ENCODE results near the gene CACNB2. TPM values are rescaled to one million over a fixed set of nuclear protein-coding genes. Genes with fewer than 3 reads are reported as not detected.

Gene CACNB2
- total and polyA plus RNA-seq, 2 donors (not counting 3 experiments of a cell fraction or from before 2014, with no cell fraction given), result not detected

- CTCF ChIA-PET, result no interaction called here
- Histone ChIP-seq H3K4me2 (ENCODE audit: insufficient read depth, low read length) (no peak overlapping the region), H3K79me2 (ENCODE audit: control insufficient read depth, insufficient read depth, low read length) (no peaks in the 10 kb centered on the region), H3K9ac (replicated peaks; ENCODE audit: extremely low read depth, insufficient read depth, low read length) (no peak overlapping the region), H3K36me3 (ENCODE audit: control insufficient read depth in 2 of 2, extremely low read depth in 1 of 2, insufficient read depth in 2 of 2, low read length in 2 of 2) (no peaks in the 10 kb centered on the region), H4K20me1 (replicated peaks; ENCODE audit: control insufficient read depth, extremely low read depth, insufficient read depth, low read length) (no peaks in the 10 kb centered on the region), H3K27ac (ENCODE audit: insufficient read depth, low read depth, low read length) (no peak overlapping the region), H2AFZ (ENCODE audit: low read depth, low read length) (no peak overlapping the region), H3K4me1 (ENCODE audit: control insufficient read depth, extremely low read depth, insufficient read depth, low read length) (no peaks in the 10 kb centered on the region), H3K9me3 (replicated peaks; ENCODE audit: control insufficient read depth, insufficient read depth, low read length) (no peaks in the 10 kb centered on the region), H3K4me3 (replicated peaks in 1 of 3; ENCODE audit: insufficient read depth in 1 of 3, low read depth in 1 of 3, low read length in 3 of 3) (no peak overlapping the region), H3K27me3 (ENCODE audit: control insufficient read depth in 2 of 2, insufficient read depth in 2 of 2, low read length in 2 of 2) (no peaks in the 10 kb centered on the region), H3K9me1 (replicated peaks; ENCODE audit: control insufficient read depth, extremely low read depth, insufficient read depth, low read length) (no peaks in the 10 kb centered on the region)
- no peak for DNase-seq (ENCODE audit: low read depth, low spot score)
- TF ChIP-seq MYC (IDR thresholded peaks at IDR 0.05; ENCODE audit: low read depth, low read length), result no peak
- no peak for TF ChIP-seq GATA2 (IDR thresholded peaks at IDR 0.05; ENCODE audit: insufficient read depth, insufficient read length, low read depth, low read length)
- no peak for FAIRE-seq
- dilution Hi-C loops (cut with MboI; ENCODE audit: extremely low pct_ligation_motif_present, low sequenced_read_pairs) (no loop called here), intact Hi-C loops (cut with micrococcal nuclease) (no loop called here)
- POLR2A ChIA-PET, result no interaction called here
- no TSS peak for BruUV-seq (replicated peaks)
Observed at GRCh38 chr10:18424200-18424599, 284.0 kb downstream of the CACNB2 start.

DNA sequence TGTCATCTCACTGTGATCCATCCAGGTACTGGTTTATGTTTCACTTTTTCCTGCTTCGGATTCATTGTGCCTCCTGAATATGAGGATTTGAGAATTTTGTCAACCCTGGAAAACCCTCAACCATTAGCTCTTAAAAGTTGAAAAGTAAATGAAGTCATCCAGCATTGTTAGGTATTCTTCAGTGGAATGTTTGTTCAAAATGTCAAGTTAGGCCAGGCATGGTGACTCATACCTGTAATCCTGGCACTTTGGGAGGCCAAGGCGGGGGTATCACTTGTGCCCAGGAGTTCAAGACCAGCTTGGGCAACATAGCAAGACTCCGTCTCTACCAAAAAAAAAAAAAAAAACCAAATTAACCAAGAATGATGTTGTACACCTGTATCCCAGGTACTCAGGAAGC lies 289.1 kb downstream of the CACNB2 start:
- H3K4me1 ChIP-seq (ENCODE audit: control insufficient read depth, extremely low read depth, insufficient read depth, low read length), result no peaks in the 10 kb centered on the region
- H4K20me1 ChIP-seq (replicated peaks; ENCODE audit: control insufficient read depth, extremely low read depth, insufficient read depth, low read length), result no peaks in the 10 kb centered on the region
- no peak overlapping the region for H3K4me2 ChIP-seq (ENCODE audit: insufficient read depth, low read length)
- no peak overlapping the region for H2AFZ ChIP-seq (ENCODE audit: low read depth, low read length)
- H3K9ac ChIP-seq (replicated peaks; ENCODE audit: extremely low read depth, insufficient read depth, low read length), result no peak overlapping the region
- FAIRE-seq, result no peak
- no peaks in the 10 kb centered on the region for H3K36me3 ChIP-seq (ENCODE audit: control insufficient read depth in 2 of 2, extremely low read depth in 1 of 2, insufficient read depth in 2 of 2, low read length in 2 of 2)
- BruUV-seq (replicated peaks), result no TSS peak
- H3K27ac ChIP-seq (ENCODE audit: insufficient read depth, low read depth, low read length), result no peak overlapping the region
- ChIA-PET CTCF (no interaction called here), POLR2A (no interaction called here)
- H3K27me3 ChIP-seq (ENCODE audit: control insufficient read depth in 2 of 2, insufficient read depth in 2 of 2, low read length in 2 of 2), result no peaks in the 10 kb centered on the region
- TF ChIP-seq FOS (IDR thresholded peaks at IDR 0.05; ENCODE audit: borderline replicate concordance, insufficient read depth, low read length) (no peak), MYC (IDR thresholded peaks at IDR 0.05; ENCODE audit: low read depth, low read length) (no peak), GATA2 (IDR thresholded peaks at IDR 0.05; ENCODE audit: insufficient read depth, insufficient read length, low read depth, low read length) (no peak), JUN (IDR thresholded peaks at IDR 0.05; ENCODE audit: borderline replicate concordance, insufficient read depth, insufficient read length, low read depth) (no peak), POLR2AphosphoS5 (IDR thresholded peaks at IDR 0.05; ENCODE audit: insufficient read depth, low read depth, low read length) (no peak), POLR2A (IDR thresholded peaks at IDR 0.05; ENCODE audit: low read depth, low read length) (no peak), MAX (IDR thresholded peaks at IDR 0.05; ENCODE audit: insufficient read depth, insufficient read length) (no peak), EZH2 (IDR thresholded peaks at IDR 0.05; ENCODE audit: borderline replicate concordance, low read depth, low read length, severe bottlenecking) (no peak), CTCF (IDR thresholded peaks at IDR 0.05; ENCODE audit: extremely low read depth in 1 of 2, insufficient read depth in 1 of 2, low read depth in 1 of 2, low read length in 2 of 2) (no peak)
- no peaks in the 10 kb centered on the region for H3K9me1 ChIP-seq (replicated peaks; ENCODE audit: control insufficient read depth, extremely low read depth, insufficient read depth, low read length)
- H3K4me3 ChIP-seq (replicated peaks in 1 of 3; ENCODE audit: insufficient read depth in 1 of 3, low read depth in 1 of 3, low read length in 3 of 3), result no peak overlapping the region
- no peaks in the 10 kb centered on the region for H3K79me2 ChIP-seq (ENCODE audit: control insufficient read depth, insufficient read depth, low read length)
- dilution Hi-C loops (cut with MboI; ENCODE audit: extremely low pct_ligation_motif_present, low sequenced_read_pairs), result no loop called here
- H3K9me3 ChIP-seq (replicated peaks; ENCODE audit: control insufficient read depth, insufficient read depth, low read length), result no peaks in the 10 kb centered on the region
- no peak for DNase-seq (ENCODE audit: low read depth, low spot score)
- intact Hi-C loops (cut with micrococcal nuclease), result no loop called here

Measured in endothelial cell of umbilical vein (primary cell).